Activated CD4-positive, alpha-beta T cell treated with anti-CD3 and anti-CD28 coated beads, Interleukin-2, amount 10 ng/mL, durations not matched to agents 7 days and 5 days (primary cell): ENCODE results near the gene REC8. TPM values are rescaled to one million over a fixed set of nuclear protein-coding genes. Genes with fewer than 3 reads are reported as not detected.
"Not testable (repeated sequence)": the region's sequence is repeated elsewhere in the genome, so short reads cannot be mapped to it uniquely, and the experiment has no call there.

Experiments
- CTCF ChIA-PET: fragments of 350-600 bp; sonication (Branson Sonifier 250); formaldehyde crosslinking; loops from one replicate; lab custom pipeline; 2021; ENCODE audit warnings: antibody characterized with exemption; lab: Charles Lee
- POLR2A ChIA-PET: fragments of 350-600 bp; sonication (Branson Sonifier 250); formaldehyde crosslinking; loops from one replicate; lab custom pipeline; 2021; ENCODE audit warnings: antibody characterized with exemption; lab: Charles Lee
- DNase-seq: peaks from one replicate; pipeline ENCODE4 v3.0.0-alpha.2; 2020
- H3K27ac Mint-ChIP-seq: one replicate; pipeline ENCODE4 v1.8.0; 2021; ENCODE audit warnings: mild to moderate bottlenecking, moderate library complexity, mixed read lengths
- H3K27me3 Mint-ChIP-seq: one replicate; pipeline ENCODE4 v1.8.0; 2021; ENCODE audit warnings: mixed read lengths
- H3K36me3 Mint-ChIP-seq: one replicate; pipeline ENCODE4 v1.8.0; 2021; ENCODE audit warnings: low read depth, mixed read lengths
- H3K4me1 Mint-ChIP-seq: one replicate; pipeline ENCODE4 v1.8.0; 2021; ENCODE audit warnings: mixed read lengths
- H3K4me3 Mint-ChIP-seq: one replicate; pipeline ENCODE4 v1.8.0; 2021; ENCODE audit warnings: mild to moderate bottlenecking, moderate library complexity, mixed read lengths
- H3K9me3 Mint-ChIP-seq: one replicate; pipeline ENCODE4 v1.8.0; 2021; ENCODE audit warnings: mixed read lengths
- total RNA-seq, 2 experiments: library from RNA; stranded (reverse); gene quantifications; one replicate each; pipeline ENCODE4 v1.2.3, GENCODE V29; 2021

The REC8 gene
- total RNA-seq, 2 experiments from 2014 or later: 52.8 to 61.0 TPM

DNA sequence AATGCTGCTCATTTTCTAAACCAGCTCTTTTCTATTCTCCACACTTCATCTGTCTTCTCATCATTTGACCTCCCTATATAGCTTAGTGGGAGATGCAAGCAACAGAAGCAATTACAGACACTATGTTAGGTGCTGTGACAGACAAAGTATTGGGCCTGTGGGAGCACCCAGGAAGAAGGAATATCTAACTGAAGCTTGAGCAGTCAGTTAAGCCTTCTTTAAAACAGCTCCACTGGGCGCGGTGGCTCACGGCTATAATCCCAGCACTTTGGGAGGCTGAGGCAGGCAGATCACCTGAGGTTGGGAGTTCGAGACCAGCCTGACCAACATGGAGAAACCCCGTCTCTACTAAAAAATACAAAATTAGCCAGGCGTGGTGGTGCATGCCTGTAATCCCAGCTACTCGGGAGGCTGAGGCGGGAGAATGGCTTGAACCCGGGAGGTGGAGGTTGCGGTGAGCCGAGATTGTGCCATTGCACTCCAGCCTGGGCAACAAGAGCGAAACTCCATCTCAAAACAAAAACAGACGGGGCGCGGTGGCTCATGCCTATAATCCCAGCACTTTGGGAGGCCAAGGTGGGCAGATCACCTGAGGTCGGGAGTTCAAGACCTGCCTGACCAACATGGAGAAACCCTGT is 31.5 kb downstream of the REC8 start:
- H3K27ac Mint-ChIP-seq, H3K27me3 Mint-ChIP-seq, H3K4me3 Mint-ChIP-seq, POLR2A ChIA-PET, DNase-seq: not testable (repeated sequence)
- Mint-ChIP-seq H3K4me1 (peaks cover 22% of the 10 kb centered on the region), H3K36me3 (peaks cover 93% of the 10 kb centered on the region), H3K9me3 (peaks cover 11% of the 10 kb centered on the region)
- CTCF ChIA-PET: interaction anchor here (0.9 to 1.7 kb wide), 3 partner anchors 26 to 42 kb away, joined by 3 to 5 read pairs (median 3); partner anchors contain the start of genes IRF9 and TINF2

DNA sequence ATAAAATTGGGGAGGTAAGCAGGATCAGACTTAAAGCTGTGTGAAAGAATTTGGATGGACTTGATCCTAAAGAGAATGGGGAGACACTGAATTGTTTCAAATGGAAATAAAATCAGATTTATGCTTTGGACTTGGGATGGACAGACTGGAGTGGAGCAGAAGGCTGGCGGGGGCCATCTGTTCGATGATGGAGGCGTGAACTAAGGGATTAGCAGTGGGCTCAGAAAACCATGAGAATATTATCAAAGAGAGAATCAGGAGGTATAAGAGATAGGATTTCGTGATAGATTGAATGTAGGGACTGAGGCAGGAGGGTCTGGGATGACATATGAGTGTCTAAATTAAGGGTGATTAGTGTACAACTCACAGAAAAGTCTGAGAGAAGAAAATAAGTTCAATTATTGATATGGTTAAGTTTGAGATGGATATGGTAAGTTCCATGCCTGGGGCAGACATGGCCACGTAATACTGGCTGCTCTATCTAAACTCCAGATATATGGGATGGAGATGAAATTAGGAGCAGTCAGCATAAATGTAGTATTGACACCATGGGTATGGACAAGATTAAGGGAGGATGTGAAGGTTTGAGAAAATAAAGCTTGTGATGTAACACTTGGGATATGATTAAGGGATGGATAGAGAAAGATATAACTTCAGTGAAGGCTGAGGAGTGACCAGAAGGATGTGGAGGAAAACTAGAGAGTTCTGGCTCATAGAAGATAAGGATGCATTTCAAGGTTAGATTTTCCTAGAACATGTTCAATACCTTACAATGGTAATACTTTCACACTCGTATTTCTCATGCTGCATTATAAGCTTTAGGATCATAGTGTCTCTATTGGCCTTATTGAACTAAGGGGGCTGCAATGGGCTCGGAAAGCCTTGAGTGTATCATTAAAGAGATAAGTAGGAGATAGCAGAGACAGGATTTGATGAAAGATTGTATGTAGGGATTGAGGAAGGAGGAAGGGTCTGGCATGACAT is 32.6 kb downstream of the REC8 start:
- Mint-ChIP-seq H3K27ac (no peak overlapping the region), H3K27me3 (no peaks in the 10 kb centered on the region), H3K4me1 (peaks cover 13% of the 10 kb centered on the region), H3K4me3 (no peak overlapping the region), H3K9me3 (peaks cover 11% of the 10 kb centered on the region), H3K36me3 (peaks cover 88% of the 10 kb centered on the region)
- ChIA-PET POLR2A (no interaction called here), CTCF (interaction anchor here (0.9 to 1.7 kb wide), 3 partner anchors 24 to 43 kb away, joined by 3 to 5 read pairs (median 3); partner anchors contain the start of genes IRF9 and TINF2)
- no peak for DNase-seq

- H3K9me3 Mint-ChIP-seq: peaks cover 11% of the 10 kb centered on the region
- peaks cover 88% of the 10 kb centered on the region for H3K36me3 Mint-ChIP-seq
- no peak overlapping the region for H3K4me3 Mint-ChIP-seq
- no peak for DNase-seq
- H3K27me3 Mint-ChIP-seq: no peaks in the 10 kb centered on the region
- no peak overlapping the region for H3K27ac Mint-ChIP-seq
- H3K4me1 Mint-ChIP-seq: peaks cover 18% of the 10 kb centered on the region
- ChIA-PET POLR2A (no interaction called here), CTCF (interaction anchor here (0.6 to 2.6 kb wide), 4 partner anchors 9 to 36 kb away, joined by 3 to 7 read pairs (median 5); partner anchors contain the start of genes MDP1, TINF2 and TM9SF1)
These were observed 34.6 kb downstream of the REC8 start for GRCh38 chr14:24206260-24207103.

GRCh38 chr14:24207104-24207551 is 35.2 kb downstream of the REC8 start:
- Mint-ChIP-seq H3K4me1 (peaks cover 23% of the 10 kb centered on the region), H3K9me3 (peaks cover 9% of the 10 kb centered on the region), H3K27me3 (no peaks in the 10 kb centered on the region), H3K4me3 (no peak overlapping the region), H3K36me3 (peaks cover 85% of the 10 kb centered on the region), H3K27ac (no peak overlapping the region)
- ChIA-PET POLR2A (interaction anchor here (0.6 kb wide), 1 partner anchor 783 kb away, joined by 4 read pairs; no protein-coding TSS in a partner anchor), CTCF (interaction anchor here (2.6 kb wide), 1 partner anchor 12 kb away, joined by 7 read pairs; the partner anchor contains the start of gene TM9SF1)
- no peak for DNase-seq

DNA sequence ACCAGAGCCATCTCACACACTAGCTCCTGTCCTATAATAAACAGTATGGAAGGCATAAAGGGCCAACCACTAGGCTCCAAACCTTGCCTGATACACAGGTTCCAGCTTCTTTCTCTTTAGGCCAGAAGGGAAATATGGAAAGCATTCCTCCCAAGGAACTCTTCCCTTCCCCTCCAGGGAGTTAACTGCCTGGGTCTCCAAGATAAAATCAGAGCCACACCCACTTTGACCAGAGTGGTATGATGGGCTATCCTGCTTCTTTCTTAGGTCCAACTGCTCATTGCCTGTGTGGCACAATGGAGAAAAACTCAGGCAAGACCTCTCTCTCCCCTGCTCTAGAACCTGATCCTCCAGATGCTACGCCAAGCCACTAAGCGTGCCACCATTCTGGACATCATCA is 35.7 kb downstream of the REC8 start:
- Mint-ChIP-seq H3K4me1 (peaks cover 26% of the 10 kb centered on the region), H3K27me3 (no peaks in the 10 kb centered on the region), H3K4me3 (no peak overlapping the region), H3K27ac (no peak overlapping the region), H3K9me3 (peaks cover 7% of the 10 kb centered on the region), H3K36me3 (peaks cover 82% of the 10 kb centered on the region)
- ChIA-PET CTCF (interaction anchor here (2.0 to 2.6 kb wide), 2 partner anchors 12 to 47 kb away, joined by 7 read pairs; partner anchors contain the start of genes IRF9 and TM9SF1), POLR2A (interaction anchor here (0.6 kb wide), 1 partner anchor 783 kb away, joined by 4 read pairs; no protein-coding TSS in a partner anchor)
- DNase-seq: no peak

- Mint-ChIP-seq H3K4me1 (peaks cover 49% of the 10 kb centered on the region), H3K27me3 (no peaks in the 10 kb centered on the region), H3K9me3 (no peaks in the 10 kb centered on the region), H3K27ac (peak overlapping the region; percentile 95), H3K4me3 (peak overlapping the region; percentile 84), H3K36me3 (peaks cover 51% of the 10 kb centered on the region)
- POLR2A ChIA-PET: interaction anchor here (0.6 kb wide), 1 partner anchor 63 kb away, joined by 3 read pairs; no protein-coding TSS in a partner anchor
- DNase-seq: no peak
- CTCF ChIA-PET: interaction anchor here (0.9 to 2.0 kb wide), 6 partner anchors 9 to 220 kb away, joined by 3 to 7 read pairs (median 4); partner anchors contain the start of genes IRF9 and TM9SF1
These were observed 39.4 kb downstream of the REC8 start for GRCh38 chr14:24211311-24211710.

DNA sequence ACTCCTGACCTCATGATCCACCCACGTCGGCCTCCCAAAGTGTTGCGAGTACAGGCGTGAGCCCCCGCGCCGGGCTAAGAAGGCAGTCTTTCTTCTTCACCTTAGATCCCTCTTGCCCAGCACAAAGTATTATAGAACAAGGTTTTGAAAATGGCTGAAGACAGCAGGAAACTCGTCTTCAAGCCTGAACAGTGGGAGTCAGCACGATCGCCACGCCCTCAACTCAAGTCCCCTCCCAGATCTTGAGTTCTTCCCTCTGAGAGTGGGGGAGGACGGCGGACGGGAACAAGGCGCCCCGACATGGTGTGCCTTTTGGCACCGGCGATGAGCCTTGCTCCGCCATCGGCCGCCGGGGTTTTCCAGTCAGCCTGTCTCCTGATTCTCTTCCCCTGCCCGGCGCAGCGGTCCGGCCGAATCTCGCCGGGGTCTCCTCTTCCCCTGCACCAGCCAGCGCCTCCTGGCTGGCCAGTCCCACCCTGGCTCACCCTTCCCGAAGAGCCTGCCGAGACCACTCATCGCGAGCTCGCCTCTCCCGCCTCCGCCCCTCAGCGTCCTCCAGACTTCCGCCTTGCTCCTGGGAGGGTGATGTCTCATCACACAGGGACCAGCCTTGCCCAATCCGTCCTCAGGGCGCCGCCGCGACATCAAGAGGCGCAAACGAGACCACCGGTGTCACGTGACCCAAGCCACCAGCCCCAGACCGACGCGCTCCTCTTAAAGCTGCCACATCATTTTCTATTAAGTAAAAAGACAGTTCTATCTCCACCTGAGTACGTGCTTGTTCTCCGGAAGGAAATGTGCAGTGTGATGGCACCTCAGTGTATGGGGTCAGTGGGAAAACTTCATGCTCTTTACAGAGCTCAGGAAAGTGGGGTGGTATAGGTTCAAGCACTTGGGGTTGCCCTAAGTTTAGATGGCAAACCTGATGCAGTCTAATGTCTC is 41.3 kb downstream of the REC8 start, which contains the start of gene CHMP4A:
TSS of gene CHMP4A (minus strand) at position 565 of the 942 bp plus-strand sequence. CDS start at position 516, 49 bp downstream.
- H3K36me3 Mint-ChIP-seq: peaks cover 41% of the 10 kb centered on the region
- H3K4me1 Mint-ChIP-seq: peaks cover 52% of the 10 kb centered on the region
- H3K27ac Mint-ChIP-seq: peak within 1 kb of the TSS; percentile 95
- no peaks in the 10 kb centered on the region for H3K27me3 Mint-ChIP-seq
- peak within 1 kb of the TSS; percentile 84 for H3K4me3 Mint-ChIP-seq
- ChIA-PET CTCF (interaction anchor here (0.6 to 2.2 kb wide), 14 partner anchors 18 to 624 kb away, joined by 3 to 14 read pairs (median 4); partner anchors contain the start of genes CIDEB, IPO4, IRF9 and LTB4R), POLR2A (interaction anchor here (0.6 to 0.8 kb wide), 4 partner anchors 29 to 99 kb away, joined by 3 to 4 read pairs (median 4); partner anchors contain the start of genes DCAF11 and TINF2)
- H3K9me3 Mint-ChIP-seq: no peaks in the 10 kb centered on the region
- DNase-seq: peak; percentile 99

DNA sequence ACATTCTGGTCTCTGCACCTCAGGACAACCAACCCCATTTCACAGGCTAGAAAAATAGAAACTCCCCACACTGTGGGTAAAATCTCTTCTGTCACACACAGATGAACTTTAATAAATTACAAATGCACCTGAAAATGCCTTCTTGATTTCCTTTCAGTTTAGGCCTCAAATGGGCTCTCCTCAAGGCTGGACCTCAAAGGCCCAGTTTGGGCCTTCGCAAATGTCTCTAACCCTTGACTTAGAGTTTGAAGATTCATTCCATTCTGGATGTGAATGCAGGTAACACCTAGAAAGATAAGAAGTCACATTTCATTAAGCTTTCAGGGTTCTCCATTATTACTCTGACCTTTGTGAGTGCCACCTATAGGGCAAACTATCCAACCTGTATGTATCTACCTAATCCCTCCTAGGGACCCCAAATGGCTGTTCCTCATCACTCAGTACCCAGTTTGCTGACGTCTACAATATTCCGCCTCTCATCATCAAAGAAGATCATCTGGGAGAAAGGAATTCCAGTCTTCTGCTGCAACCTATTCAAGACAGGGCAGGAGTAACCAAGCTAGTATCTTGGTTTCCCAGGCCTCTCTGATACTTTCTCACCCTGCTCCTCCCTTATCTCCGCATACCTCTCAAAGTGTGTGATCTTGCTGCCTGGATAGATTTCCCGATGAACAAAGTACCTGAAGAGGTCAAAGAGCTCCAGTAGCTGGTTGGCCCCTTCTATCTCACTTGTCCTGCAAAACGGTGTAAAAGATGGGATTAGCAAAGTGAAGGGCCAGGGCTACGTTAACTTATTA is 42.2 kb downstream of the REC8 start:
- ChIA-PET POLR2A (interaction anchor here (0.6 to 0.8 kb wide), 5 partner anchors 28 to 1208 kb away, joined by 3 to 6 read pairs (median 4); partner anchors contain the start of genes DCAF11, NRL and TINF2), CTCF (interaction anchor here (0.6 to 2.5 kb wide), 14 partner anchors 19 to 217 kb away, joined by 3 to 14 read pairs (median 5); partner anchors contain the start of genes CIDEB, IPO4, IRF9 and LTB4R)
- peaks cover 37% of the 10 kb centered on the region for H3K36me3 Mint-ChIP-seq
- peak overlapping the region; percentile 84 for H3K4me3 Mint-ChIP-seq
- no peaks in the 10 kb centered on the region for H3K27me3 Mint-ChIP-seq
- no peaks in the 10 kb centered on the region for H3K9me3 Mint-ChIP-seq
- DNase-seq: no peak
- H3K27ac Mint-ChIP-seq: peak overlapping the region; percentile 95
- peaks cover 52% of the 10 kb centered on the region for H3K4me1 Mint-ChIP-seq

- peak; percentile 92 for DNase-seq
- Mint-ChIP-seq H3K27ac (peak within 1 kb of the TSS; percentile 95), H3K4me1 (peaks cover 50% of the 10 kb centered on the region), H3K27me3 (no peaks in the 10 kb centered on the region), H3K36me3 (peaks cover 27% of the 10 kb centered on the region), H3K9me3 (no peaks in the 10 kb centered on the region), H3K4me3 (peak within 1 kb of the TSS; percentile 92)
- ChIA-PET CTCF (interaction anchor here (0.6 to 2.5 kb wide), 26 partner anchors 10 to 226 kb away, joined by 3 to 20 read pairs (median 4); partner anchors contain the start of genes CIDEB, GMPR2, IRF9 and LTB4R), POLR2A (interaction anchor here (0.6 to 1.4 kb wide), 3 partner anchors 19 to 117 kb away, joined by 3 to 7 read pairs (median 4); partner anchors contain the start of gene IPO4)
These were observed 43.8 kb downstream of the REC8 start, which contains the start of gene MDP1 for GRCh38 chr14:24215495-24216344. TSS of gene MDP1 (minus strand) at chr14:24216066. CDS start at chr14:24215955, 111 bp downstream.
